HepG2 (cell line): ENCODE results near the gene SH2D3C. TPM values are rescaled to one million over a fixed set of nuclear protein-coding genes. Genes with fewer than 3 reads are reported as not detected.

Source experiments
- ATAC-seq: fragments of 200-7000 bp; cut with Tn5 transposase; 3 replicates; pipeline ENCODE4 v1.9.1; 2020; ENCODE audit warnings: mild to moderate bottlenecking, moderate library complexity
- BruUV-seq: library from RNA; stranded (reverse); fragments of 400-500 nt; replicated peaks from 2 replicates; lab custom pipeline; 2021; lab: Mats Ljungman, UMichigan
- CTCF ChIA-PET: fragments of 300-600 bp; formaldehyde crosslinking; extraction: SDS; loops from one replicate; lab custom pipeline; 2021; ENCODE audit warnings: low total read pairs, inconsistent platforms, low intra/inter-chr PET ratio; lab: Yijun Ruan, JAX
- POLR2A ChIA-PET: fragments of 350-600 bp; sonication (Branson Sonifier 250); formaldehyde crosslinking; loops from one replicate; lab custom pipeline; 2020; ENCODE audit warnings: antibody characterized with exemption, inconsistent platforms; lab: Yijun Ruan, JAX
- DNase-seq: peaks from one replicate; pipeline ENCODE4 v3.0.0-alpha.2; 2015; ENCODE audit warnings: low spot score
- FAIRE-seq: peaks from 3 replicates; lab custom pipeline; 2011; peaks lifted over from hg19 to GRCh38; lab: Jason Lieb, UNC
- H2AFZ ChIP-seq: one replicate; pipeline ENCODE4 v1.6.1; 2011; ENCODE audit warnings: low read length, inconsistent platforms
- H3K27ac ChIP-seq: fragments of 300-600 bp; 3 replicates; pipeline ENCODE4 v1.8.0; 2011; ENCODE audit warnings: mixed run types, mild to moderate bottlenecking, mixed read lengths, low read length, inconsistent platforms; ENCODE audit not compliant: insufficient read depth; ENCODE audit errors: extremely low read length
- H3K27me3 ChIP-seq, 2 experiments: fragments of 200-600 bp in 1 of 2; 2 replicates in 1 of 2; 3 replicates in 1 of 2; pipeline versions ENCODE4 v1.6.0 to v1.8.0; 2011; ENCODE audit warnings: low read length in 2 of 2, mild to moderate bottlenecking in 2 of 2, moderate library complexity in 2 of 2, inconsistent platforms in 1 of 2; ENCODE audit not compliant: insufficient read depth in 2 of 2, control insufficient read depth in 1 of 2
- H3K36me3 ChIP-seq, 2 experiments: fragments of 200-600 bp in 1 of 2; replicated peaks in 1 of 2; 2 replicates in 1 of 2; 3 replicates in 1 of 2; pipeline versions ENCODE4 v1.5.1 to v1.8.0; 2011; ENCODE audit warnings: low read length in 2 of 2, inconsistent platforms in 1 of 2; ENCODE audit not compliant: insufficient read depth in 2 of 2, control insufficient read depth in 1 of 2
- H3K4me1 ChIP-seq: 2 replicates; pipeline ENCODE4 v1.5.1; 2012; ENCODE audit warnings: low read length, inconsistent platforms; ENCODE audit not compliant: insufficient read depth
- H3K4me2 ChIP-seq: 2 replicates; pipeline ENCODE4 v1.6.0; 2011; ENCODE audit warnings: low read depth, low read length, inconsistent platforms
- H3K4me3 ChIP-seq, 3 experiments: fragments of 200-600 bp in 1 of 3; sonication (generic), shearing (Covaris generic) in 1 of 3; replicated peaks in 1 of 3; 2 replicates each; pipeline ENCODE4 v1.5.1; 2011 to 2016; ENCODE audit warnings: low read length in 3 of 3, inconsistent platforms in 2 of 3, low read depth in 2 of 3, mild to moderate bottlenecking in 2 of 3, control low read depth in 1 of 3, mixed read lengths in 1 of 3; ENCODE audit not compliant: insufficient read depth in 1 of 3
- H3K79me2 ChIP-seq: one replicate; pipeline ENCODE4 v1.6.1; 2011; ENCODE audit warnings: low read length, inconsistent platforms; ENCODE audit not compliant: insufficient read depth
- H3K9ac ChIP-seq: 2 replicates; pipeline ENCODE4 v1.6.0; 2011; ENCODE audit warnings: mild to moderate bottlenecking, low read depth, low read length, inconsistent platforms; ENCODE audit not compliant: insufficient read depth
- H3K9me3 ChIP-seq: 2 replicates; pipeline ENCODE4 v1.5.1; 2012; ENCODE audit warnings: mild to moderate bottlenecking, low read length
- H4K20me1 ChIP-seq: 2 replicates; pipeline ENCODE4 v1.6.0; 2011; ENCODE audit warnings: inconsistent platforms, mild to moderate bottlenecking, low read length, moderate library complexity; ENCODE audit not compliant: insufficient read depth
- MZF1 ChIP-seq: sonication (generic); formaldehyde crosslinking; IDR thresholded peaks from 2 replicates; pipeline ENCODE4 v1.8.1; 2023; ENCODE audit warnings: mild to moderate bottlenecking, missing genetic modification reagents, borderline replicate concordance
- SETDB1 ChIP-seq: sonication (generic); formaldehyde crosslinking; IDR thresholded peaks from 2 replicates; pipeline ENCODE4 v1.5.1; 2020; ENCODE audit warnings: missing genetic modification reagents, mild to moderate bottlenecking, borderline replicate concordance
- TBX2 ChIP-seq: sonication (generic); formaldehyde crosslinking; IDR thresholded peaks from 2 replicates; pipeline ENCODE4 v1.5.0; 2020; ENCODE audit warnings: missing genetic modification reagents, mild to moderate bottlenecking, borderline replicate concordance
- WIZ ChIP-seq: sonication (generic); formaldehyde crosslinking; IDR thresholded peaks from 2 replicates; pipeline ENCODE4 v1.5.1; 2020; ENCODE audit warnings: mild to moderate bottlenecking, missing genetic modification reagents
- ZBTB7A ChIP-seq: sonication (generic); formaldehyde crosslinking; IDR thresholded peaks from 2 replicates; pipeline ENCODE4 v1.8.0; 2022; ENCODE audit warnings: mild to moderate bottlenecking, missing genetic modification reagents
- ZFP37 ChIP-seq: sonication (generic); formaldehyde crosslinking; IDR thresholded peaks from 2 replicates; pipeline ENCODE4 v1.4.0; 2020; ENCODE audit warnings: missing genetic modification reagents, borderline replicate concordance
- ZNF224 ChIP-seq: sonication (generic); formaldehyde crosslinking; IDR thresholded peaks from 2 replicates; pipeline ENCODE4 v1.5.0; 2020; ENCODE audit warnings: mild to moderate bottlenecking, missing genetic modification reagents
- ZNF292 ChIP-seq: sonication (generic); formaldehyde crosslinking; IDR thresholded peaks from 2 replicates; pipeline ENCODE4 v1.8.1; 2022; ENCODE audit warnings: mild to moderate bottlenecking, low read depth, missing genetic modification reagents, borderline replicate concordance
- WGBS: methylation state at CpG from one replicate; pipeline ENCODE4 v1.1.6; 2017; ENCODE audit warnings: low lambda C conversion rate; 5-methylcytosine and 5-hydroxymethylcytosine counted together
- in situ Hi-C: cut with HindIII; loops from 2 replicates; pipeline ENCODE4 v1.10.0; 2017; ENCODE audit warnings: low pct_unique_long_range_greater_than_20kb; ENCODE audit not compliant: extremely low pct_ligation_motif_present
- intact Hi-C: fragments of 100-400 bp; cut with micrococcal nuclease; formaldehyde crosslinking; loops from one replicate; pipeline ENCODE4 v1.10.0; 2022; ENCODE audit not compliant: unreplicated experiment
- polyA plus RNA-seq, 8 experiments: library from polyadenylated mRNA; depleted of rRNA in 3 of 8; stranded (reverse) in 7 of 8; unstranded in 1 of 8; fragments of >200 nt; fragmentation: Illumina TruSeq in 4 of 8; extraction: Trizol in 4 of 8; gene quantifications; 2 replicates each; pipeline versions ENCODE4 v1.2.1 to v1.2.3, GENCODE V29; 2011 to 2016; ENCODE audit warnings: low read depth in 4 of 8, missing spikeins in 1 of 8, mixed read lengths in 1 of 8; ENCODE audit not compliant: insufficient read depth in 1 of 8
- total RNA-seq, 5 experiments: library from RNA; depleted of rRNA; stranded (reverse); fragments of >200 nt; fragmentation: Illumina TruSeq; extraction: Trizol; gene quantifications; 2 replicates each; pipeline ENCODE4 v1.2.3, GENCODE V29; 2016; ENCODE audit warnings: low read depth in 1 of 5
- TF ChIP-seq, protein P1 (sequence below): sonication (generic); formaldehyde crosslinking; conservative IDR thresholded peaks from 2 replicates; pipeline ENCODE4 v1.4.0; 2020; ENCODE audit warnings: missing genetic modification reagents
- TF ChIP-seq, protein P2 (sequence below): sonication (generic); formaldehyde crosslinking; IDR thresholded peaks from 2 replicates; pipeline ENCODE4 v1.4.0; 2020; ENCODE audit warnings: missing genetic modification reagents
- TF ChIP-seq, protein P3 (sequence below): sonication (generic); formaldehyde crosslinking; IDR thresholded peaks from 2 replicates; pipeline ENCODE4 v1.5.0; 2020; ENCODE audit warnings: mild to moderate bottlenecking, missing genetic modification reagents, borderline replicate concordance

The SH2D3C gene
- total and polyA plus RNA-seq, 2 of the 13 experiments (the other 11 are each of a cell fraction or from before 2014, with no cell fraction given) = not detected

DNA sequence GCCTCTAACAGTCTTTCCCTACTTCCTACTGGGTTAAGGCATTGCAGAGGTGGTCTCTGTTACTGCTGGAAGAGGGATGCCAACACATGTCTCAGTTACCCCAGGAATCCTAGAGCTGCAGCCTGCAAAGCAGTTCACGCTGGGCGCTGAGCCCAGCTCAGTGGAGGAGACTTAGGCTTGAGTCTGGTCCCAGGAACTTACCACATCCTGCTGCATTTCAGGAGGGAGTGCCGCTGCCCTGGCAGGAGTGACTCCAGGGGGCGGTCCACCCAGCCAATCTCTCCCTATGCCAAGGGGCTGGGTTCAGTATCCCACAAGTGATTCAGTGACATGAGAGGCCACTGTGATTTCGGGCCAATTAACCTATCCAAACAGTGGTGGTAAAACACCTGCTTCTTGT is 55.0 kb downstream of the SH2D3C start (continued):
- TF ChIP-seq, protein P1, sequence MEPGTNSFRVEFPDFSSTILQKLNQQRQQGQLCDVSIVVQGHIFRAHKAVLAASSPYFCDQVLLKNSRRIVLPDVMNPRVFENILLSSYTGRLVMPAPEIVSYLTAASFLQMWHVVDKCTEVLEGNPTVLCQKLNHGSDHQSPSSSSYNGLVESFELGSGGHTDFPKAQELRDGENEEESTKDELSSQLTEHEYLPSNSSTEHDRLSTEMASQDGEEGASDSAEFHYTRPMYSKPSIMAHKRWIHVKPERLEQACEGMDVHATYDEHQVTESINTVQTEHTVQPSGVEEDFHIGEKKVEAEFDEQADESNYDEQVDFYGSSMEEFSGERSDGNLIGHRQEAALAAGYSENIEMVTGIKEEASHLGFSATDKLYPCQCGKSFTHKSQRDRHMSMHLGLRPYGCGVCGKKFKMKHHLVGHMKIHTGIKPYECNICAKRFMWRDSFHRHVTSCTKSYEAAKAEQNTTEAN (CRISPR knock-in tag) = no peak
- TF ChIP-seq MZF1 (CRISPR knock-in tag) = no peak

DNA sequence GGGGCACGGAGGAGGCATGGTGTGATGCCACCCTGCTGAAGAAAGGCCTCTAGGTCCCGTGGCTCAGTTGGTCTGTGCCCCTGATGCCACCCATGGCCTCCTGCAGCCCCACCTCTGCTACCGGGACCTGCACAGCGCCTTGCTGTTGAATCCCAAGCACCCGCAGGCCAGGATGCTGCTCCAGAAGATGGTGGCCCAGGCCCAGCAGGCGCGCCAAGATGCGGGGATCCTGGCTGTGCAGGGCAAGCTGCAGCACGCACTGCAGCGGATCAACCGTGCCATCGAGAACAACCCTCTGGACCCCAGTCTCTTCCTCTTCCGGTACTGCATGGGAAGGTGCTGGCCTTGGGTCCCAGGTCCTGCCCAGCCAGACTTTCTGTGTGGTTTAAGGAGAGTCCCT is 55.5 kb downstream of the SH2D3C start:
- in situ Hi-C loops (no loop called here), intact Hi-C loops (loop anchor here (10.0 kb wide), 1 partner anchor 218 kb away; no protein-coding TSS in a partner anchor)
- ATAC-seq = no peak
- Histone ChIP-seq H3K4me3 (no peak overlapping the region), H3K27me3 (peaks cover 0 to 2% of the 10 kb centered on the region in 2 experiments; a peak in 1 of 5 replicates), H2AFZ (no peak overlapping the region), H3K4me2 (no peak overlapping the region), H3K27ac (no peak overlapping the region), H3K9me3 (no peaks in the 10 kb centered on the region), H3K4me1 (peaks cover 10% of the 10 kb centered on the region; the same call in 1 of the 2 replicates), H3K9ac (no peak overlapping the region), H4K20me1 (no peaks in the 10 kb centered on the region), H3K36me3 (no peaks in the 10 kb centered on the region), H3K79me2 (no peaks in the 10 kb centered on the region)
- no peak for FAIRE-seq
- no TSS peak for BruUV-seq
- no peak for DNase-seq
- ChIA-PET CTCF (no interaction called here), POLR2A (no interaction called here)
- whole genome bisulfite sequencing = 24% methylated on average over 2 of the region's 13 CpGs
- TF ChIP-seq ZBTB7A (CRISPR knock-in tag) (no peak), WIZ (no peak), TBX2 (CRISPR knock-in tag) (no peak), SETDB1 (CRISPR knock-in tag) (no peak), ZFP37 (CRISPR knock-in tag) (no peak), ZNF292 (CRISPR knock-in tag) (no peak), ZNF224 (CRISPR knock-in tag) (no peak)
- TF ChIP-seq, protein P2, sequence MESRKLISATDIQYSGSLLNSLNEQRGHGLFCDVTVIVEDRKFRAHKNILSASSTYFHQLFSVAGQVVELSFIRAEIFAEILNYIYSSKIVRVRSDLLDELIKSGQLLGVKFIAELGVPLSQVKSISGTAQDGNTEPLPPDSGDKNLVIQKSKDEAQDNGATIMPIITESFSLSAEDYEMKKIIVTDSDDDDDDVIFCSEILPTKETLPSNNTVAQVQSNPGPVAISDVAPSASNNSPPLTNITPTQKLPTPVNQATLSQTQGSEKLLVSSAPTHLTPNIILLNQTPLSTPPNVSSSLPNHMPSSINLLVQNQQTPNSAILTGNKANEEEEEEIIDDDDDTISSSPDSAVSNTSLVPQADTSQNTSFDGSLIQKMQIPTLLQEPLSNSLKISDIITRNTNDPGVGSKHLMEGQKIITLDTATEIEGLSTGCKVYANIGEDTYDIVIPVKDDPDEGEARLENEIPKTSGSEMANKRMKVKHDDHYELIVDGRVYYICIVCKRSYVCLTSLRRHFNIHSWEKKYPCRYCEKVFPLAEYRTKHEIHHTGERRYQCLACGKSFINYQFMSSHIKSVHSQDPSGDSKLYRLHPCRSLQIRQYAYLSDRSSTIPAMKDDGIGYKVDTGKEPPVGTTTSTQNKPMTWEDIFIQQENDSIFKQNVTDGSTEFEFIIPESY (CRISPR knock-in tag) = no peak
- TF ChIP-seq, protein P3, sequence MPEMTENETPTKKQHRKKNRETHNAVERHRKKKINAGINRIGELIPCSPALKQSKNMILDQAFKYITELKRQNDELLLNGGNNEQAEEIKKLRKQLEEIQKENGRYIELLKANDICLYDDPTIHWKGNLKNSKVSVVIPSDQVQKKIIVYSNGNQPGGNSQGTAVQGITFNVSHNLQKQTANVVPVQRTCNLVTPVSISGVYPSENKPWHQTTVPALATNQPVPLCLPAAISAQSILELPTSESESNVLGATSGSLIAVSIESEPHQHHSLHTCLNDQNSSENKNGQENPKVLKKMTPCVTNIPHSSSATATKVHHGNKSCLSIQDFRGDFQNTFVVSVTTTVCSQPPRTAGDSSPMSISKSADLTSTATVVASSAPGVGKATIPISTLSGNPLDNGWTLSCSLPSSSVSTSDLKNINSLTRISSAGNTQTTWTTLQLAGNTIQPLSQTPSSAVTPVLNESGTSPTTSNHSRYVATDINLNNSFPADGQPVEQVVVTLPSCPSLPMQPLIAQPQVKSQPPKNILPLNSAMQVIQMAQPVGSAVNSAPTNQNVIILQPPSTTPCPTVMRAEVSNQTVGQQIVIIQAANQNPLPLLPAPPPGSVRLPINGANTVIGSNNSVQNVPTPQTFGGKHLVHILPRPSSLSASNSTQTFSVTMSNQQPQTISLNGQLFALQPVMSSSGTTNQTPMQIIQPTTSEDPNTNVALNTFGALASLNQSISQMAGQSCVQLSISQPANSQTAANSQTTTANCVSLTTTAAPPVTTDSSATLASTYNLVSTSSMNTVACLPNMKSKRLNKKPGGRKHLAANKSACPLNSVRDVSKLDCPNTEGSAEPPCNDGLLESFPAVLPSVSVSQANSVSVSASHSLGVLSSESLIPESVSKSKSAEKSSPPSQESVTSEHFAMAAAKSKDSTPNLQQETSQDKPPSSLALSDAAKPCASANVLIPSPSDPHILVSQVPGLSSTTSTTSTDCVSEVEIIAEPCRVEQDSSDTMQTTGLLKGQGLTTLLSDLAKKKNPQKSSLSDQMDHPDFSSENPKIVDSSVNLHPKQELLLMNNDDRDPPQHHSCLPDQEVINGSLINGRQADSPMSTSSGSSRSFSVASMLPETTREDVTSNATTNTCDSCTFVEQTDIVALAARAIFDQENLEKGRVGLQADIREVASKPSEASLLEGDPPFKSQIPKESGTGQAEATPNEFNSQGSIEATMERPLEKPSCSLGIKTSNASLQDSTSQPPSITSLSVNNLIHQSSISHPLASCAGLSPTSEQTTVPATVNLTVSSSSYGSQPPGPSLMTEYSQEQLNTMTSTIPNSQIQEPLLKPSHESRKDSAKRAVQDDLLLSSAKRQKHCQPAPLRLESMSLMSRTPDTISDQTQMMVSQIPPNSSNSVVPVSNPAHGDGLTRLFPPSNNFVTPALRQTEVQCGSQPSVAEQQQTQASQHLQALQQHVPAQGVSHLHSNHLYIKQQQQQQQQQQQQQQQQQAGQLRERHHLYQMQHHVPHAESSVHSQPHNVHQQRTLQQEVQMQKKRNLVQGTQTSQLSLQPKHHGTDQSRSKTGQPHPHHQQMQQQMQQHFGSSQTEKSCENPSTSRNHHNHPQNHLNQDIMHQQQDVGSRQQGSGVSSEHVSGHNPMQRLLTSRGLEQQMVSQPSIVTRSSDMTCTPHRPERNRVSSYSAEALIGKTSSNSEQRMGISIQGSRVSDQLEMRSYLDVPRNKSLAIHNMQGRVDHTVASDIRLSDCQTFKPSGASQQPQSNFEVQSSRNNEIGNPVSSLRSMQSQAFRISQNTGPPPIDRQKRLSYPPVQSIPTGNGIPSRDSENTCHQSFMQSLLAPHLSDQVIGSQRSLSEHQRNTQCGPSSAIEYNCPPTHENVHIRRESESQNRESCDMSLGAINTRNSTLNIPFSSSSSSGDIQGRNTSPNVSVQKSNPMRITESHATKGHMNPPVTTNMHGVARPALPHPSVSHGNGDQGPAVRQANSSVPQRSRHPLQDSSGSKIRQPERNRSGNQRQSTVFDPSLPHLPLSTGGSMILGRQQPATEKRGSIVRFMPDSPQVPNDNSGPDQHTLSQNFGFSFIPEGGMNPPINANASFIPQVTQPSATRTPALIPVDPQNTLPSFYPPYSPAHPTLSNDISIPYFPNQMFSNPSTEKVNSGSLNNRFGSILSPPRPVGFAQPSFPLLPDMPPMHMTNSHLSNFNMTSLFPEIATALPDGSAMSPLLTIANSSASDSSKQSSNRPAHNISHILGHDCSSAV (CRISPR knock-in tag) = no peak
